Upper lobe of left lung (tissue), 6 donors: ENCODE data around the gene PLAC8L1. TPM values are rescaled to one million over a fixed set of nuclear protein-coding genes. Genes with fewer than 3 reads are reported as not detected.

Experiments used
- ATAC-seq, 2 donors: fragments of 200-7000 bp; cut with Tn5 transposase; one replicate each; pipeline ENCODE4 v1.9.1; 2022; ENCODE audit warnings: mild to moderate bottlenecking in 2 of 2, moderate library complexity in 2 of 2; ENCODE audit not compliant: low FRiP score in 2 of 2
- DNase-seq, 2 donors: peaks; one replicate each; pipeline ENCODE4 v3.0.0-alpha.2; 2019 to 2020
- H3K27ac ChIP-seq, 4 donors: fragments of 200-600 bp; sonication (generic); one replicate each; pipeline ENCODE4 v1.5.1; 2016 to 2019
- H3K27me3 ChIP-seq, 4 donors: fragments of 200-600 bp; sonication (generic); one replicate each; pipeline ENCODE4 v1.5.1; 2017 to 2019
- H3K36me3 ChIP-seq, 4 donors: fragments of 200-600 bp; sonication (generic); one replicate each; pipeline ENCODE4 v1.5.1; 2016 to 2019
- H3K4me1 ChIP-seq, 4 donors: fragments of 200-600 bp; sonication (generic); one replicate each; pipeline ENCODE4 v1.5.1; 2018 to 2019
- H3K4me3 ChIP-seq, 4 donors: fragments of 200-600 bp; sonication (generic); one replicate each; pipeline ENCODE4 v1.5.1; 2017 to 2019; ENCODE audit warnings: mild to moderate bottlenecking in 2 of 4, moderate library complexity in 1 of 4
- H3K9me3 ChIP-seq, 4 donors: fragments of 200-600 bp; sonication (generic); one replicate each; pipeline ENCODE4 v1.5.1; 2018 to 2019
- EP300 ChIP-seq, 4 donors: sonication (generic); formaldehyde crosslinking; IDR thresholded peaks; one replicate each; pipeline ENCODE4 v1.5.1; 2017; ENCODE audit warnings: antibody characterized with exemption in 4 of 4, control low read depth in 2 of 4
- POLR2A ChIP-seq, 4 donors: fragments of 450-650 bp; IDR thresholded peaks; one replicate each; pipeline ENCODE4 v1.5.1; 2016 to 2017; ENCODE audit warnings: antibody characterized with exemption in 4 of 4, mild to moderate bottlenecking in 2 of 4
- POLR2AphosphoS5 ChIP-seq, 2 donors: sonication (generic); formaldehyde crosslinking; IDR thresholded peaks; one replicate each; pipeline ENCODE4 v1.5.1; 2017; ENCODE audit warnings: antibody characterized with exemption in 2 of 2
- WGBS, 2 donors: methylation state at CpG; one replicate each; pipeline ENCODE4 v1.1.5; 2017 to 2018; 5-methylcytosine and 5-hydroxymethylcytosine counted together
- total RNA-seq, 6 donors: library from RNA; depleted of rRNA in 4 of 6; stranded (reverse); fragments of >200 nt in 4 of 6; gene quantifications; one replicate each; pipeline versions ENCODE4 v1.1.0 to v1.2.1, GENCODE V29; 2016 to 2021
- TF ChIP-seq, protein P1 (sequence below), 6 experiments: fragments of 450-650 bp in 4 of 6; fragments of 200-600 bp in 2 of 6; sonication (generic) in 2 of 6; IDR thresholded peaks; one replicate each; pipeline ENCODE4 v1.5.1; 2016 to 2019; ENCODE audit warnings: antibody characterized with exemption in 6 of 6
- donor health status: DM: no; HTN: no; CAD: no; lungs with moderate emphysema.
- donor health status: DM: no; HTN: yes; CAD: no; lungs with severe emphysema.

PLAC8L1 gene
- total RNA-seq, 6 donors from 2014 or later = 1.3 TPM; not detected in 5

DNA sequence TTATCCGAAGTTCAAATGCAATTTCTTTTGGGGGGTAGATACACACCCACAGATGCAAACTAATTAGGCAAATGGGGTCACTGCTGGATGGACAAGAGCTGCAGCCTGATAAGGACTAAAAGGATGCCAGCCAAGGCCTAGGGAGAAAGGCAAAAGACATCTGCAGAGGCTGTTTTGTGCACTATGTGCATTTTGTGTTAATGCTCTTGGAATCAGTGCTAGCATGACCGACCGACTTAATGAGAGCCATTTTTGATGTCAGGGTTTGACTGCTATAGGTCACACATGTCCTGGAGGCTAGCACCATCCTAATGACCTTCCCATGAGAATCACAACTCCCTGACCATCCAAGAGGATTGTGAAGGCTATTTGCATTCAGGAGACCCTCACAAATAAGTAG lies 34.6 kb downstream of the PLAC8L1 start:
- no peak overlapping the region for H3K27ac ChIP-seq
- TF ChIP-seq EP300 (IDR thresholded peaks at IDR 0.05) (no peak), POLR2A (IDR thresholded peaks at IDR 0.05) (no peak), POLR2AphosphoS5 (IDR thresholded peaks at IDR 0.05) (no peak)
- TF ChIP-seq, protein P1, sequence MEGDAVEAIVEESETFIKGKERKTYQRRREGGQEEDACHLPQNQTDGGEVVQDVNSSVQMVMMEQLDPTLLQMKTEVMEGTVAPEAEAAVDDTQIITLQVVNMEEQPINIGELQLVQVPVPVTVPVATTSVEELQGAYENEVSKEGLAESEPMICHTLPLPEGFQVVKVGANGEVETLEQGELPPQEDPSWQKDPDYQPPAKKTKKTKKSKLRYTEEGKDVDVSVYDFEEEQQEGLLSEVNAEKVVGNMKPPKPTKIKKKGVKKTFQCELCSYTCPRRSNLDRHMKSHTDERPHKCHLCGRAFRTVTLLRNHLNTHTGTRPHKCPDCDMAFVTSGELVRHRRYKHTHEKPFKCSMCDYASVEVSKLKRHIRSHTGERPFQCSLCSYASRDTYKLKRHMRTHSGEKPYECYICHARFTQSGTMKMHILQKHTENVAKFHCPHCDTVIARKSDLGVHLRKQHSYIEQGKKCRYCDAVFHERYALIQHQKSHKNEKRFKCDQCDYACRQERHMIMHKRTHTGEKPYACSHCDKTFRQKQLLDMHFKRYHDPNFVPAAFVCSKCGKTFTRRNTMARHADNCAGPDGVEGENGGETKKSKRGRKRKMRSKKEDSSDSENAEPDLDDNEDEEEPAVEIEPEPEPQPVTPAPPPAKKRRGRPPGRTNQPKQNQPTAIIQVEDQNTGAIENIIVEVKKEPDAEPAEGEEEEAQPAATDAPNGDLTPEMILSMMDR (IDR thresholded peaks at IDR 0.05) = no peak

GRCh38 chr5:146069780-146070099 lies 35.6 kb downstream of the PLAC8L1 start:
- Histone ChIP-seq H3K4me3 (no peak overlapping the region), H3K27me3 (no peaks in the 10 kb centered on the region), H3K36me3 (no peaks in the 10 kb centered on the region), H3K4me1 (no peaks in the 10 kb centered on the region), H3K9me3 (no peaks in the 10 kb centered on the region), H3K27ac (no peak overlapping the region)
- 88 to 93% methylated on average over 2 of the region's 2 CpGs for WGBS, 2 donors
- ATAC-seq = no peak
- TF ChIP-seq POLR2AphosphoS5 (IDR thresholded peaks at IDR 0.05) (no peak), POLR2A (IDR thresholded peaks at IDR 0.05) (no peak), EP300 (IDR thresholded peaks at IDR 0.05) (no peak)
- TF ChIP-seq, protein P1 (IDR thresholded peaks at IDR 0.05) = no peak
- no peak for DNase-seq

More for the DNA sequence above, 34.6 kb downstream of the PLAC8L1 start:
- DNase-seq = no peak
- Histone ChIP-seq H3K36me3 (no peaks in the 10 kb centered on the region), H3K4me1 (no peaks in the 10 kb centered on the region), H3K4me3 (no peak overlapping the region), H3K9me3 (no peaks in the 10 kb centered on the region), H3K27me3 (no peaks in the 10 kb centered on the region)
- ATAC-seq = no peak
- 82 to 91% methylated on average over 3 of the region's 3 CpGs for WGBS, 2 donors

GRCh38 chr5:146068977-146069779 lies 36.2 kb downstream of the PLAC8L1 start:
- ATAC-seq = no peak
- Histone ChIP-seq H3K27ac (no peak overlapping the region), H3K9me3 (no peaks in the 10 kb centered on the region), H3K4me3 (no peak overlapping the region), H3K36me3 (no peaks in the 10 kb centered on the region), H3K27me3 (no peaks in the 10 kb centered on the region), H3K4me1 (no peaks in the 10 kb centered on the region)
- DNase-seq = no peak
- no peak for TF ChIP-seq EP300 (IDR thresholded peaks at IDR 0.05)
- no peak for TF ChIP-seq POLR2AphosphoS5 (IDR thresholded peaks at IDR 0.05)
- no peak for TF ChIP-seq POLR2A (IDR thresholded peaks at IDR 0.05)
- TF ChIP-seq, protein P1 (IDR thresholded peaks at IDR 0.05) = no peak
- whole genome bisulfite sequencing, 2 donors = 83 to 89% methylated on average over 6 of the region's 6 CpGs

DNA sequence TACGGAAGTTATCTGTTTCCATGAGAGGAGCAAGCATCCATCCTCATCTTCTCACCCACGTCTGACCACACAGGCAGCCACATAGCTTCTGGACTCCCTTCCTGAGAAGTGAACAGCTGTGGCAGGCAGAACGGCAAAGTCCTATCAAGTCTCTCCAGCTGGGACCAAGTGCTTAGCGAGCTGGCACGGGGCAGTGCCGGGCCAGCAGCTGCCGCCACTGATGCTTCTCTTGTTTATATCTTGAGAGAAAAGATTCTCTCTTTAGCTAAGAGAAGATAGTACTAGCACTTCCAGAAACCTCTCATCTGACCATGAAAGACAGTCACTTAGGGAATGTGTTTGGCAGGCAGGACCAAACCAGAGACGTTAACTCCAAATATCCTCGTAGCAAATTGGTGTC lies 37.2 kb downstream of the PLAC8L1 start:
- no peaks in the 10 kb centered on the region for H3K36me3 ChIP-seq
- ATAC-seq (peak in 1 of 2 donors; percentile 47), DNase-seq (peak in 1 of 2 donors; percentile 53)
- H3K27me3 ChIP-seq = no peaks in the 10 kb centered on the region
- no peaks in the 10 kb centered on the region for H3K4me1 ChIP-seq
- H3K4me3 ChIP-seq = no peak overlapping the region
- no peak overlapping the region for H3K27ac ChIP-seq
- 81 to 87% methylated on average over 9 of the region's 9 CpGs for WGBS, 2 donors
- TF ChIP-seq POLR2AphosphoS5 (IDR thresholded peaks at IDR 0.05) (no peak), EP300 (IDR thresholded peaks at IDR 0.05) (no peak), POLR2A (IDR thresholded peaks at IDR 0.05) (no peak)
- TF ChIP-seq, protein P1 (IDR thresholded peaks at IDR 0.05) = no peak
- H3K9me3 ChIP-seq = no peaks in the 10 kb centered on the region

- DNase-seq (peak in 1 of 2 donors; percentile 36), ATAC-seq (no peak)
- Histone ChIP-seq H3K4me3 (no peak overlapping the region), H3K27ac (no peak overlapping the region), H3K36me3 (no peaks in the 10 kb centered on the region), H3K27me3 (no peaks in the 10 kb centered on the region), H3K4me1 (no peaks in the 10 kb centered on the region), H3K9me3 (no peaks in the 10 kb centered on the region)
- TF ChIP-seq, protein P1 (IDR thresholded peaks at IDR 0.05) = no peak
- no peak for TF ChIP-seq POLR2AphosphoS5 (IDR thresholded peaks at IDR 0.05)
- TF ChIP-seq POLR2A (IDR thresholded peaks at IDR 0.05) = no peak
- TF ChIP-seq EP300 (IDR thresholded peaks at IDR 0.05) = no peak
- 90 to 93% methylated on average over 8 of the region's 8 CpGs for WGBS, 2 donors
Measured at GRCh38 chr5:146066968-146067367, 38.4 kb downstream of the PLAC8L1 start.
